GM12878 (cell line): ENCODE results near the gene DPP6. TPM values are rescaled to one million over a fixed set of nuclear protein-coding genes. Genes with fewer than 3 reads are reported as not detected.

ENCODE experiments used
- ATAC-seq: fragments of 200-7000 bp; cut with Tn5 transposase; 3 replicates; pipeline ENCODE4 v1.9.1; 2020; ENCODE audit warnings: mild to moderate bottlenecking, moderate library complexity
- BruUV-seq: library from RNA; stranded (reverse); fragments of 400-500 nt; replicated peaks from 2 replicates; lab custom pipeline; 2021; lab: Mats Ljungman, UMichigan
- CTCF ChIA-PET: fragments of 300-600 bp; sonication (Branson Sonifier 250); formaldehyde crosslinking; extraction: SDS; loops from one replicate; lab custom pipeline; 2021; ENCODE audit warnings: inconsistent platforms; lab: Yijun Ruan, JAX
- POLR2A ChIA-PET: fragments of 350-600 bp; formaldehyde crosslinking; extraction: SDS; loops from one replicate; lab custom pipeline; 2021; ENCODE audit warnings: inconsistent platforms; lab: Charles Lee
- RAD21 ChIA-PET: fragments of 300-600 bp; sonication (Branson Sonifier 250); formaldehyde crosslinking; loops from one replicate; lab custom pipeline; 2023; ENCODE audit warnings: antibody characterized with exemption; ENCODE audit not compliant: unreplicated experiment; lab: Charles Lee
- SMC1A ChIA-PET: fragments of 300-600 bp; sonication (Branson Sonifier 250); formaldehyde crosslinking; loops from one replicate; lab custom pipeline; 2023; ENCODE audit not compliant: unreplicated experiment, uncharacterized antibody; lab: Charles Lee
- DNase-seq: peaks from one replicate; pipeline ENCODE4 v3.0.0-alpha.2; 2011; ENCODE audit warnings: low read depth, low spot score
- FAIRE-seq: peaks from 3 replicates; lab custom pipeline; 2011; peaks lifted over from hg19 to GRCh38; lab: Jason Lieb, UNC
- H2AFZ ChIP-seq: 2 replicates; pipeline ENCODE4 v1.6.0; 2011; ENCODE audit warnings: low read depth, low read length, control low read depth; ENCODE audit not compliant: control insufficient read depth
- H3K27ac ChIP-seq: 2 replicates; pipeline ENCODE4 v1.5.1; 2011; ENCODE audit warnings: control low read depth; ENCODE audit not compliant: control insufficient read depth, insufficient read depth
- H3K27me3 ChIP-seq, 2 experiments: replicated peaks in 1 of 2; 2 replicates each; pipeline versions ENCODE4 v1.6.0 to v1.6.1; 2011; ENCODE audit warnings: low read length in 1 of 2; ENCODE audit not compliant: control insufficient read depth in 2 of 2, insufficient read depth in 2 of 2
- H3K36me3 ChIP-seq, 2 experiments: 2 replicates each; pipeline ENCODE4 v1.5.1; 2011; ENCODE audit warnings: low read length in 1 of 2; ENCODE audit not compliant: control insufficient read depth in 2 of 2, insufficient read depth in 2 of 2
- H3K4me1 ChIP-seq: 2 replicates; pipeline ENCODE4 v1.6.1; 2011; ENCODE audit warnings: mild to moderate bottlenecking, low read length, moderate library complexity, mixed read lengths; ENCODE audit not compliant: control insufficient read depth, insufficient read depth
- H3K4me2 ChIP-seq: 2 replicates; pipeline ENCODE4 v1.6.0; 2011; ENCODE audit warnings: control low read depth; ENCODE audit not compliant: control insufficient read depth, insufficient read depth
- H3K4me3 ChIP-seq: fragments of 200-600 bp; sonication (generic); 2 replicates; pipeline ENCODE4 v1.5.1; 2016
- H3K79me2 ChIP-seq: 2 replicates; pipeline ENCODE4 v1.6.0; 2011; ENCODE audit warnings: low read length; ENCODE audit not compliant: control insufficient read depth, insufficient read depth
- H3K9ac ChIP-seq: 2 replicates; pipeline ENCODE4 v1.8.0; 2011; ENCODE audit warnings: low read length, control low read depth, mixed read lengths; ENCODE audit not compliant: control insufficient read depth, insufficient read depth
- H3K9me3 ChIP-seq: replicated peaks from 3 replicates; pipeline ENCODE4 v1.5.1; 2011; ENCODE audit warnings: mild to moderate bottlenecking, low read length; ENCODE audit not compliant: control insufficient read depth, insufficient read depth
- H4K20me1 ChIP-seq: 2 replicates; pipeline ENCODE4 v1.6.0; 2011; ENCODE audit not compliant: control insufficient read depth, insufficient read depth
- ELK1 ChIP-seq: IDR thresholded peaks from 2 replicates; pipeline ENCODE4 v1.6.1; 2012; ENCODE audit warnings: low read depth, low read length, improper control_type of control experiment
- HDAC2 ChIP-seq: fragments of 200-600 bp; sonication (generic); IDR thresholded peaks from 2 replicates; pipeline ENCODE4 v1.6.1; 2017
- MEF2B ChIP-seq: fragments of 450-650 bp; IDR thresholded peaks from 2 replicates; pipeline ENCODE4 v1.6.1; 2018; ENCODE audit warnings: mild to moderate bottlenecking, moderate library complexity; ENCODE audit not compliant: partially characterized antibody, poor library complexity, severe bottlenecking
- NR2C2 ChIP-seq: IDR thresholded peaks from 2 replicates; pipeline ENCODE4 v1.6.1; 2011; ENCODE audit warnings: borderline replicate concordance, low read depth; ENCODE audit not compliant: control insufficient read depth, insufficient read length
- RUNX3 ChIP-seq: IDR thresholded peaks from 2 replicates; pipeline ENCODE4 v1.6.1; 2012; ENCODE audit warnings: low read length, inconsistent platforms
- SIX5 ChIP-seq: IDR thresholded peaks from 2 replicates; pipeline ENCODE4 v1.6.1; 2011; ENCODE audit warnings: mild to moderate bottlenecking, low read depth, low read length, moderate library complexity; ENCODE audit not compliant: severe bottlenecking
- TCF7 ChIP-seq: IDR thresholded peaks from 2 replicates; pipeline ENCODE4 v1.6.1; 2014; ENCODE audit warnings: antibody characterized with exemption, borderline replicate concordance
- ZNF592 ChIP-seq: fragments of 450-650 bp; IDR thresholded peaks from 2 replicates; pipeline ENCODE4 v1.6.1; 2017; ENCODE audit warnings: mild to moderate bottlenecking, moderate library complexity
- WGBS: methylation state at CpG from one replicate; pipeline ENCODE4 v1.1.6; 2016; ENCODE audit warnings: low lambda C conversion rate; ENCODE audit not compliant: insufficient replicate concordance, insufficient coverage; ENCODE audit errors: missing lambda C conversion rate; 5-methylcytosine and 5-hydroxymethylcytosine counted together
- in situ Hi-C: fragments of 300-500 bp; cut with MboI; formaldehyde crosslinking; loops from 9 replicates; pipeline ENCODE4 v1.14.3; 2018; ENCODE audit warnings: mixed read lengths
- intact Hi-C: fragments of 100-400 bp; cut with micrococcal nuclease; formaldehyde crosslinking; loops from one replicate; pipeline ENCODE4 v1.14.2; 2022; ENCODE audit not compliant: unreplicated experiment
- polyA plus RNA-seq, 11 experiments: library from polyadenylated mRNA; depleted of rRNA in 4 of 11; unstranded in 6 of 11; stranded (reverse) in 5 of 11; fragments of >200 nt; fragmentation: Nextera tagmentation in 4 of 11; fragmentation: Illumina TruSeq in 1 of 11; extraction: Ambion mirVana in 4 of 11; extraction: Trizol in 1 of 11; gene quantifications; 1 replicate in 1 of 11; 2 replicates in 10 of 11; pipeline versions ENCODE4 v1.2.1 to v1.2.3, GENCODE V29; 2011 to 2016; ENCODE audit warnings: inconsistent platforms in 2 of 11, missing spikeins in 2 of 11, low read depth in 1 of 11
- total RNA-seq, 4 experiments: library from RNA; depleted of rRNA in 3 of 4; stranded (reverse); fragments of >200 nt in 3 of 4; fragmentation: Illumina TruSeq in 1 of 4; extraction: Trizol in 1 of 4; gene quantifications; 2 replicates each; pipeline versions ENCODE4 v1.2.1 to v1.2.3, GENCODE V29; 2013 to 2021
- TF ChIP-seq, protein P1 (sequence below): fragments of 450-650 bp; IDR thresholded peaks from 2 replicates; pipeline ENCODE4 v1.6.1; 2017; ENCODE audit warnings: mild to moderate bottlenecking, low read depth, inconsistent platforms; ENCODE audit not compliant: poor library complexity, severe bottlenecking
- TF ChIP-seq, protein P2 (sequence below): fragments of 450-650 bp; IDR thresholded peaks from 2 replicates; pipeline ENCODE4 v1.6.1; 2018; ENCODE audit warnings: borderline replicate concordance, mild to moderate bottlenecking; ENCODE audit not compliant: partially characterized antibody

DPP6 gene
- total and polyA plus RNA-seq, 10 of the 15 experiments (the other 5 are each of a cell fraction or from before 2014, with no cell fraction given) = not detected

- FAIRE-seq = no peak
- in situ Hi-C loops = no loop called here
- no peak overlapping the region for H3K4me2 ChIP-seq
- H3K36me3 ChIP-seq = no peaks in the 10 kb centered on the region
- no peaks in the 10 kb centered on the region for H3K4me1 ChIP-seq
- TF ChIP-seq, protein P1, sequence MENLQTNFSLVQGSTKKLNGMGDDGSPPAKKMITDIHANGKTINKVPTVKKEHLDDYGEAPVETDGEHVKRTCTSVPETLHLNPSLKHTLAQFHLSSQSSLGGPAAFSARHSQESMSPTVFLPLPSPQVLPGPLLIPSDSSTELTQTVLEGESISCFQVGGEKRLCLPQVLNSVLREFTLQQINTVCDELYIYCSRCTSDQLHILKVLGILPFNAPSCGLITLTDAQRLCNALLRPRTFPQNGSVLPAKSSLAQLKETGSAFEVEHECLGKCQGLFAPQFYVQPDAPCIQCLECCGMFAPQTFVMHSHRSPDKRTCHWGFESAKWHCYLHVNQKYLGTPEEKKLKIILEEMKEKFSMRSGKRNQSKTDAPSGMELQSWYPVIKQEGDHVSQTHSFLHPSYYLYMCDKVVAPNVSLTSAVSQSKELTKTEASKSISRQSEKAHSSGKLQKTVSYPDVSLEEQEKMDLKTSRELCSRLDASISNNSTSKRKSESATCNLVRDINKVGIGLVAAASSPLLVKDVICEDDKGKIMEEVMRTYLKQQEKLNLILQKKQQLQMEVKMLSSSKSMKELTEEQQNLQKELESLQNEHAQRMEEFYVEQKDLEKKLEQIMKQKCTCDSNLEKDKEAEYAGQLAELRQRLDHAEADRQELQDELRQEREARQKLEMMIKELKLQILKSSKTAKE = no peak
- TF ChIP-seq, protein P2, sequence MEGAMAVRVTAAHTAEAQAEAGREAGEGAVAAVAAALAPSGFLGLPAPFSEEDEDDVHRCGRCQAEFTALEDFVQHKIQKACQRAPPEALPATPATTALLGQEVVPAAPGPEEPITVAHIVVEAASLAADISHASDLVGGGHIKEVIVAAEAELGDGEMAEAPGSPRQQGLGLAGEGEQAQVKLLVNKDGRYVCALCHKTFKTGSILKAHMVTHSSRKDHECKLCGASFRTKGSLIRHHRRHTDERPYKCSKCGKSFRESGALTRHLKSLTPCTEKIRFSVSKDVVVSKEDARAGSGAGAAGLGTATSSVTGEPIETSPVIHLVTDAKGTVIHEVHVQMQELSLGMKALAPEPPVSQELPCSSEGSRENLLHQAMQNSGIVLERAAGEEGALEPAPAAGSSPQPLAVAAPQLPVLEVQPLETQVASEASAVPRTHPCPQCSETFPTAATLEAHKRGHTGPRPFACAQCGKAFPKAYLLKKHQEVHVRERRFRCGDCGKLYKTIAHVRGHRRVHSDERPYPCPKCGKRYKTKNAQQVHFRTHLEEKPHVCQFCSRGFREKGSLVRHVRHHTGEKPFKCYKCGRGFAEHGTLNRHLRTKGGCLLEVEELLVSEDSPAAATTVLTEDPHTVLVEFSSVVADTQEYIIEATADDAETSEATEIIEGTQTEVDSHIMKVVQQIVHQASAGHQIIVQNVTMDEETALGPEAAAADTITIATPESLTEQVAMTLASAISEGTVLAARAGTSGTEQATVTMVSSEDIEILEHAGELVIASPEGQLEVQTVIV = no peak
- TF ChIP-seq MEF2B = no peak
- TF ChIP-seq ZNF592 = no peak
- TF ChIP-seq ELK1 = no peak
- no peak for TF ChIP-seq SIX5
- TF ChIP-seq HDAC2 = no peak
- no peak for TF ChIP-seq RUNX3
- TF ChIP-seq NR2C2 = no peak
- no peak for TF ChIP-seq TCF7
- H3K79me2 ChIP-seq = no peaks in the 10 kb centered on the region
- H3K4me3 ChIP-seq = no peak overlapping the region
- 48% methylated on average over 24 of the region's 24 CpGs for WGBS
- ChIA-PET CTCF (interaction anchor here (1.0 kb wide), 2 partner anchors 13 to 15 kb away, joined by 3 to 4 read pairs; no protein-coding TSS in a partner anchor), RAD21 (no interaction called here), SMC1A (interaction anchor here (0.6 kb wide), 1 partner anchor 262 kb away, joined by 3 read pairs; no protein-coding TSS in a partner anchor), POLR2A (no interaction called here)
- no peaks in the 10 kb centered on the region for H3K27me3 ChIP-seq
- ATAC-seq = no peak
- no peak overlapping the region for H3K9ac ChIP-seq
- H3K27ac ChIP-seq = no peak overlapping the region
- no TSS peak for BruUV-seq
- no peak for DNase-seq
- intact Hi-C loops = no loop called here
- no peak overlapping the region for H2AFZ ChIP-seq
- no peaks in the 10 kb centered on the region for H4K20me1 ChIP-seq
- no peaks in the 10 kb centered on the region; the same call in 2 of the 3 replicates for H3K9me3 ChIP-seq
Observed at GRCh38 chr7:154898973-154899855, 847.0 kb downstream of the DPP6 start.
